Astrocyte (in vitro differentiated cells and primary cell): ENCODE measurements around the gene MYO1F. TPM values are rescaled to one million over a fixed set of nuclear protein-coding genes. Genes with fewer than 3 reads are reported as not detected.
"Not testable (repeated sequence)": the region's sequence is repeated elsewhere in the genome, so short reads cannot be mapped to it uniquely, and the experiment has no call there.

Experiments
- DNase-seq: peaks from one replicate; pipeline ENCODE4 v3.0.0-alpha.2; 2010; ENCODE audit warnings: low read depth
- FAIRE-seq: peaks from 2 replicates; lab custom pipeline; 2011; peaks lifted over from hg19 to GRCh38; lab: Jason Lieb, UNC
- H2AFZ ChIP-seq: 2 replicates; pipeline ENCODE4 v1.6.0; 2012; ENCODE audit warnings: low read depth, low read length, inconsistent platforms
- H3K27ac ChIP-seq: 2 replicates; pipeline ENCODE4 v1.5.1; 2011; ENCODE audit warnings: low read depth, low read length, inconsistent platforms
- H3K27me3 ChIP-seq: 2 replicates; pipeline ENCODE4 v1.6.0; 2011; ENCODE audit warnings: low read length, inconsistent platforms; ENCODE audit not compliant: insufficient read depth
- H3K36me3 ChIP-seq: 2 replicates; pipeline ENCODE4 v1.5.1; 2011; ENCODE audit warnings: low read length, inconsistent platforms; ENCODE audit not compliant: insufficient read depth
- H3K4me1 ChIP-seq: 2 replicates; pipeline ENCODE4 v1.5.1; 2011; ENCODE audit warnings: low read length, inconsistent platforms; ENCODE audit not compliant: insufficient read depth
- H3K4me2 ChIP-seq: 2 replicates; pipeline ENCODE4 v1.6.0; 2012; ENCODE audit warnings: low read length, inconsistent platforms
- H3K4me3 ChIP-seq: 2 replicates; pipeline ENCODE4 v1.5.1; 2011; ENCODE audit warnings: low read depth, mild to moderate bottlenecking, low read length, inconsistent platforms; ENCODE audit not compliant: insufficient read depth
- H3K79me2 ChIP-seq: 2 replicates; pipeline ENCODE4 v1.6.0; 2012; ENCODE audit warnings: mild to moderate bottlenecking, low read length, inconsistent platforms; ENCODE audit not compliant: insufficient read depth
- H3K9ac ChIP-seq: 2 replicates; pipeline ENCODE4 v1.6.0; 2012; ENCODE audit warnings: mild to moderate bottlenecking, low read length, inconsistent platforms
- H3K9me3 ChIP-seq: 2 replicates; pipeline ENCODE4 v1.5.1; 2012; ENCODE audit warnings: low read depth, mild to moderate bottlenecking, low read length, inconsistent platforms; ENCODE audit not compliant: insufficient read depth
- H4K20me1 ChIP-seq: 2 replicates; pipeline ENCODE4 v1.6.0; 2012; ENCODE audit warnings: low read length, inconsistent platforms; ENCODE audit not compliant: insufficient read depth
- H3K27ac Mint-ChIP-seq: one replicate; pipeline ENCODE4 v1.8.0; 2021; ENCODE audit warnings: mild to moderate bottlenecking, mixed read lengths; ENCODE audit not compliant: unreplicated experiment
- H3K27me3 Mint-ChIP-seq: one replicate; pipeline ENCODE4 v1.8.0; 2021; ENCODE audit warnings: low read depth, mixed read lengths; ENCODE audit not compliant: unreplicated experiment
- H3K36me3 Mint-ChIP-seq: one replicate; pipeline ENCODE4 v1.8.0; 2021; ENCODE audit warnings: low read depth, mixed read lengths; ENCODE audit not compliant: unreplicated experiment
- H3K4me1 Mint-ChIP-seq: one replicate; pipeline ENCODE4 v1.8.0; 2021; ENCODE audit warnings: low read depth, mixed read lengths; ENCODE audit not compliant: unreplicated experiment
- H3K4me3 Mint-ChIP-seq: one replicate; pipeline ENCODE4 v1.8.0; 2021; ENCODE audit warnings: mild to moderate bottlenecking, moderate library complexity, mixed read lengths; ENCODE audit not compliant: unreplicated experiment
- H3K9me3 Mint-ChIP-seq: one replicate; pipeline ENCODE4 v1.8.0; 2021; ENCODE audit warnings: mild to moderate bottlenecking, mixed read lengths; ENCODE audit not compliant: unreplicated experiment
- EZH2 ChIP-seq: IDR thresholded peaks from 2 replicates; pipeline ENCODE4 v1.6.1; 2012; ENCODE audit warnings: mild to moderate bottlenecking, low read length, inconsistent platforms; ENCODE audit not compliant: insufficient read depth
- total RNA-seq: library from RNA; stranded (reverse); gene quantifications from 2 replicates; pipeline ENCODE4 v1.2.1, GENCODE V29; 2021
- TF ChIP-seq, protein P1 (sequence below): IDR thresholded peaks from 2 replicates; pipeline ENCODE4 v1.5.1; 2011; ENCODE audit warnings: low read depth, mild to moderate bottlenecking, inconsistent platforms, low read length, moderate library complexity; ENCODE audit not compliant: insufficient read depth

MYO1F gene
- total RNA-seq, 1 donor from 2014 or later, result 0.23 TPM

DNA sequence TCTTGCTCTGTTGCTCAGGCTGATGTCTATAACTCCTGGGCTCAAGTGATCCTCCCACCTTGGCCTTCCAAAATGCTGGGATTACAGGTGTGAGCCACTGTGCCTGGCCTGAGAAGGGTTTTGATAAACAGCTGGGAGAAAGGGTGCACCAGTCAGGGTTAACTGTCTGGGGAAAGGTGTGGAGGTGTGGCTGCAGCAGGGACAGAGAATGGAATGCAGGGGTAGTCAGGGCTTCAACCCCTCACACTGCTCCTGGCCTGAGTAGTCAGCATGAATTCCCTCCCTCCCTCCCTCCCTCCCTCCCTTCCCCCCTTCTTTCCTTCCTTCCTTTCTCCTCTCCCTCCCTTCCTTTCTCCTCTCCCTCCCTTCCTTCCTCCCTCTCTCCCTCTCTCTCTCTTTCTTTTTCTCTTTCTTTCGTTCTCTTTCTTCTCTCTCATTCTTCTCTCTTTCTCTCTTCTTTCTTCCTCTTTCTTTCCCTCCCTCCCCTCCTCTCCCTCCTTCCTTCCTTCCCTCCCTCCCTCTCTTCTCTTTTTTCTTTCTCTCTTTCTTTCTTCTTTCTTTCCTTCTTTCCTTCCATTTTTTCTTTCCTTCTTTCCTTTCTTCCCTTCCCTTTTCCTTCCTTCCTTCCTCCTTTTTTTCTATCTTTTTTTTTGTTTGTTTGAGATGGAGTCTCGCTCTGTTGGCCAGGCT, 16.0 kb downstream of the MYO1F start:
- no peaks in the 10 kb centered on the region for H3K9me3 ChIP-seq
- no peaks in the 10 kb centered on the region for H3K9me3 Mint-ChIP-seq

DNA sequence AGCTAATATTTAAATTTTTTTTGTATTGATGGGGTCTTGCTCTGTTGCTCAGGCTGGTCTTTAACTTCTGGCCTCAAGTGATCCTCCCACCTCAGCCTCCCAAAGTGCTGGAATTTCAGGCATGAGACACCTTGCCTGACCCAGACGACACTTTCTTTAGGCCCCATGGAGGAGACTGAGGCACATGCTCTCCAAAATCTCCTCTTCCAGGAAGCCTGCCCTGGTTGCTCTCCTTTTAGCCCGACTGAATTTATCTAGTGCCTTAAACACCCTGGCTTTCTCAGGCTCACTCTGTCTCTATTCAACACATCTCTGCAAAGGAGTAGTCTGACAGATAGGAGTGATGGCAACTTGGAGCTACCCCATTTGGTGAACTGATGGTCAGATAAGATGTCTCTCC, 18.9 kb downstream of the MYO1F start:
- FAIRE-seq, result no peak
- Mint-ChIP-seq H3K36me3 (peaks cover 3% of the 10 kb centered on the region), H3K9me3 (no peaks in the 10 kb centered on the region), H3K4me3 (no peak overlapping the region), H3K27me3 (peaks cover 4% of the 10 kb centered on the region), H3K4me1 (no peaks in the 10 kb centered on the region), H3K27ac (no peak overlapping the region)
- Histone ChIP-seq H3K27me3 (no peaks in the 10 kb centered on the region), H3K9me3 (no peaks in the 10 kb centered on the region), H4K20me1 (no peaks in the 10 kb centered on the region), H3K4me1 (no peaks in the 10 kb centered on the region), H3K9ac (no peak overlapping the region), H3K36me3 (no peaks in the 10 kb centered on the region), H3K27ac (no peak overlapping the region), H2AFZ (no peak overlapping the region), H3K79me2 (no peaks in the 10 kb centered on the region), H3K4me3 (no peak overlapping the region), H3K4me2 (no peak overlapping the region)
- TF ChIP-seq, protein P1, sequence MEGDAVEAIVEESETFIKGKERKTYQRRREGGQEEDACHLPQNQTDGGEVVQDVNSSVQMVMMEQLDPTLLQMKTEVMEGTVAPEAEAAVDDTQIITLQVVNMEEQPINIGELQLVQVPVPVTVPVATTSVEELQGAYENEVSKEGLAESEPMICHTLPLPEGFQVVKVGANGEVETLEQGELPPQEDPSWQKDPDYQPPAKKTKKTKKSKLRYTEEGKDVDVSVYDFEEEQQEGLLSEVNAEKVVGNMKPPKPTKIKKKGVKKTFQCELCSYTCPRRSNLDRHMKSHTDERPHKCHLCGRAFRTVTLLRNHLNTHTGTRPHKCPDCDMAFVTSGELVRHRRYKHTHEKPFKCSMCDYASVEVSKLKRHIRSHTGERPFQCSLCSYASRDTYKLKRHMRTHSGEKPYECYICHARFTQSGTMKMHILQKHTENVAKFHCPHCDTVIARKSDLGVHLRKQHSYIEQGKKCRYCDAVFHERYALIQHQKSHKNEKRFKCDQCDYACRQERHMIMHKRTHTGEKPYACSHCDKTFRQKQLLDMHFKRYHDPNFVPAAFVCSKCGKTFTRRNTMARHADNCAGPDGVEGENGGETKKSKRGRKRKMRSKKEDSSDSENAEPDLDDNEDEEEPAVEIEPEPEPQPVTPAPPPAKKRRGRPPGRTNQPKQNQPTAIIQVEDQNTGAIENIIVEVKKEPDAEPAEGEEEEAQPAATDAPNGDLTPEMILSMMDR, result no peak
- TF ChIP-seq EZH2, result no peak
- no peak for DNase-seq

More for the DNA sequence above, 16.0 kb downstream of the MYO1F start:
- Histone ChIP-seq H3K4me3 (no peak overlapping the region), H3K27ac (no peak overlapping the region), H3K9ac (no peak overlapping the region), H3K4me2 (no peak overlapping the region), H3K79me2 (no peaks in the 10 kb centered on the region), H3K36me3 (no peaks in the 10 kb centered on the region), H3K27me3 (no peaks in the 10 kb centered on the region), H2AFZ (no peak overlapping the region), H4K20me1 (no peaks in the 10 kb centered on the region), H3K4me1 (no peaks in the 10 kb centered on the region)
- H3K4me3 Mint-ChIP-seq, result no peak overlapping the region
- no peak overlapping the region for H3K27ac Mint-ChIP-seq
- no peak for FAIRE-seq
- peaks cover 6% of the 10 kb centered on the region for H3K27me3 Mint-ChIP-seq
- H3K4me1 Mint-ChIP-seq, result no peaks in the 10 kb centered on the region
- H3K36me3 Mint-ChIP-seq, result peaks cover 3% of the 10 kb centered on the region
- no peak for DNase-seq
- TF ChIP-seq, protein P1, result no peak
- no peak for TF ChIP-seq EZH2

DNA sequence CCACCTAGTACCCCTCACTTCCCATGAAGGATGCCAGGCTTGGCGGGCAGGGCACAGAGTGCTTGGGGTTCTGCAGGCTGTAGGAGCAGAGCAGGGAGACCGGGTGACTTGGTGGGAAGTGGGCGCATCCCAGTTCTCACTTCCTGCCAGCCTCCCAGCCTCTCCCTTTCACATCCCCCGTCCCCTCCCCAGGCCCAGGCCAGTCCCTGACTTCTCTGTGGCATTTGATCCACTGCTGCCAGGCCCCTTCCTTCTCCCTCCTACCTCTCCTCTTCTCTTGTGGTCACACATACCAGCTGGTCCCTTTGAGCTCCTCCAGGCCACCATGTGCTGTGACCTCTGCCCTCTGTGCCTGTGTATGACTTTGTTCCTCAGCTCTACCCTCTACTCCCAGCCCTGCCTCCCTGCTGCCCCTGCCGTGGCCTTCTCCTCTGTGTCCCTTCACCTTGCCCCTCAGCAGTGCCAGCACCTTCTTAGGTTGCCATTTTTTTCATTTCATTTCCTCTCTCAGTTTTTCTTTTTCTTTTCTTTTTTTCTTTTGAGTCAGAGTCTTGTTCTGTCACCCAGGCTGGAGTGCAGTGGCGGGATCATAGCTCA, 19.5 kb downstream of the MYO1F start:
- H3K9me3 Mint-ChIP-seq, result no peaks in the 10 kb centered on the region
- Histone ChIP-seq H4K20me1 (no peaks in the 10 kb centered on the region), H3K27ac (no peak overlapping the region), H3K4me1 (no peaks in the 10 kb centered on the region), H3K79me2 (no peaks in the 10 kb centered on the region), H3K4me2 (no peak overlapping the region), H3K27me3 (no peaks in the 10 kb centered on the region), H3K9ac (no peak overlapping the region), H2AFZ (no peak overlapping the region), H3K9me3 (no peaks in the 10 kb centered on the region), H3K36me3 (no peaks in the 10 kb centered on the region), H3K4me3 (no peak overlapping the region)
- no peaks in the 10 kb centered on the region for H3K4me1 Mint-ChIP-seq
- no peak for TF ChIP-seq EZH2
- TF ChIP-seq, protein P1, result no peak
- no peak overlapping the region for H3K4me3 Mint-ChIP-seq
- H3K27ac Mint-ChIP-seq, result no peak overlapping the region
- H3K27me3 Mint-ChIP-seq, result peaks cover 6% of the 10 kb centered on the region
- DNase-seq (no peak), FAIRE-seq (no peak)
- H3K36me3 Mint-ChIP-seq, result peaks cover 6% of the 10 kb centered on the region

DNA sequence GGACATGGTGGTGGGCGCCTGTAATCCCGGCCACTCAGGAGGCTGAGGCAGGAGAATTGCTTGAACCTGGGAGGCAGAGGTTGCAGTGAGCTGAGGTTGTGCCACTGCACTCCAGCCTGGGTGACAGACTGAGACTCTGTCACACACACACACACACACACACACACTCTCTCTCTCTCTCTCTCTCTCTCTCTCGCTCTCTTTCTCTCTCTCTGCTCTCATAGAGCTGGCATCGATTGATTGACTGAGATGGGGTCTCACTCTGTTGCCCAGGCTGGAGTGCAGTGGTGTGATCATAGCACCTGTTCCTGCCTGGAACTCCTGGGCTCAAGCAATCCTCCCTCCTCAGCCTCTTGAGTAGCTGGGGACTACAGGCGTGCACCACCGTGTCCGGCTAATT, 23.5 kb downstream of the MYO1F start:
- not testable (repeated sequence) for H3K27me3 Mint-ChIP-seq, H3K9ac ChIP-seq, H3K4me3 ChIP-seq, H3K79me2 ChIP-seq, H2AFZ ChIP-seq, H3K27ac Mint-ChIP-seq, H3K4me1 ChIP-seq, H3K27ac ChIP-seq, H3K9me3 Mint-ChIP-seq, H3K36me3 ChIP-seq, H3K27me3 ChIP-seq, H3K4me1 Mint-ChIP-seq, FAIRE-seq, H3K9me3 ChIP-seq, H3K4me3 Mint-ChIP-seq, H4K20me1 ChIP-seq, DNase-seq, H3K4me2 ChIP-seq
- H3K36me3 Mint-ChIP-seq, result peaks cover 15% of the 10 kb centered on the region
